ENCODE results near the gene MICAL2.

GRCh38 chr11:12158909-12159308, 48.5 kb downstream of the MICAL2 start:
- no peak for TF ChIP-seq CTCF (IDR thresholded peaks at IDR 0.05)
- TF ChIP-seq POLR2A (IDR thresholded peaks at IDR 0.05): no peak
